ENCODE results near the gene TMEM238L. TPM values are rescaled to one million over a fixed set of nuclear protein-coding genes. Genes with fewer than 3 reads are reported as not detected.

Gene TMEM238L
- total and polyA plus RNA-seq, 2 of the 8 experiments (the other 6 are each of a cell fraction or from before 2014, with no cell fraction given), result not detected

- Histone ChIP-seq H3K79me2 (ENCODE audit: control insufficient read depth in 1 of 2, insufficient read depth in 2 of 2, low read length in 2 of 2) (no peaks in the 10 kb centered on the region), H3K27ac (ENCODE audit: low read depth, low read length) (no peak overlapping the region), H2AK5ac (ENCODE audit: low read depth, low read length) (no peak overlapping the region), H2BK12ac (ENCODE audit: low read depth, low read length) (0 out of 2 replicates have a peak overlapping the region, but pooled peaks have one; percentile 75), H3K18ac (ENCODE audit: extremely low read depth, low read length) (peak overlapping the region; percentile 38), H3K23ac (ENCODE audit: insufficient read length) (no peak overlapping the region), H2BK15ac (ENCODE audit: low read length) (peak overlapping the region; percentile 97; the same call in 1 of the 2 replicates), H4K8ac (ENCODE audit: extremely low read depth, insufficient read depth, low read length) (no peak overlapping the region), H3K4ac (replicated peaks; ENCODE audit: insufficient read length, low read depth, low read length) (no peak overlapping the region), H4K5ac (ENCODE audit: insufficient read length, low read depth, low read length) (no peak overlapping the region), H3K4me1 (replicated peaks in 1 of 4; ENCODE audit: control insufficient read depth in 3 of 4, insufficient read depth in 4 of 4, low read length in 3 of 4) (peaks cover 7 to 10% (median 7%) of the 10 kb centered on the region in 4 experiments; a peak in 6 of 7 replicates), H3K56ac (replicated peaks; ENCODE audit: insufficient read length, low read depth, low read length) (no peak overlapping the region), H3K9ac (replicated peaks in 1 of 4; ENCODE audit: extremely low read depth in 1 of 4, low read depth in 3 of 4, low read length in 3 of 4) (no peak overlapping the region), H3K36me3 (ENCODE audit: control insufficient read depth in 2 of 4, insufficient read depth in 4 of 4, low read length in 3 of 4) (no peaks in the 10 kb centered on the region), H3K4me3 (ENCODE audit: extremely low read depth in 1 of 4, insufficient read depth in 2 of 4, low read depth in 3 of 4, low read length in 4 of 4) (peak overlapping the region in 1 of 4 experiments; percentile 69; a peak in 1 of 8 replicates), H4K91ac (replicated peaks; ENCODE audit: insufficient read length, low read length) (no peak overlapping the region), H3K9me3 (ENCODE audit: insufficient read depth in 2 of 2, low read depth in 1 of 2, low read length in 1 of 2) (no peaks in the 10 kb centered on the region; a peak in 1 of 4 replicates), H2AFZ (ENCODE audit: low read length) (0 out of 2 replicates have a peak overlapping the region, but pooled peaks have one; percentile 28), H3K27me3 (replicated peaks in 1 of 4; ENCODE audit: control insufficient read depth in 3 of 4, extremely low read depth in 1 of 4, insufficient read depth in 3 of 4, low read length in 3 of 4) (peaks cover 0 to 2% (median 0%) of the 10 kb centered on the region in 4 experiments; a peak in 1 of 7 replicates), H2BK120ac (replicated peaks; ENCODE audit: low read depth, low read length) (no peak overlapping the region), H3K4me2 (ENCODE audit: insufficient read depth in 1 of 2, low read depth in 2 of 2, low read length in 2 of 2) (peak overlapping the region; percentile 12 to 70; a peak in 3 of 4 replicates), H3K79me1 (ENCODE audit: low read depth, low read length) (no peaks in the 10 kb centered on the region), H4K20me1 (replicated peaks in 1 of 2; ENCODE audit: control insufficient read depth in 1 of 2, insufficient read depth in 2 of 2, low read length in 2 of 2) (no peaks in the 10 kb centered on the region), H2BK5ac (ENCODE audit: low read depth, low read length) (peak overlapping the region; percentile 2; the same call in 1 of the 2 replicates), H3K23me2 (ENCODE audit: low read depth, low read length) (peaks cover 17% of the 10 kb centered on the region; the same call in 1 of the 2 replicates), H3K14ac (ENCODE audit: insufficient read length) (no peak overlapping the region), H2BK20ac (ENCODE audit: low read length) (0 out of 2 replicates have a peak overlapping the region, but pooled peaks have one; percentile 18)
- DNase-seq (ENCODE audit: low read depth in 1 of 2, low spot score in 2 of 2) (peak in 1 of 2 experiments; percentile 57), FAIRE-seq (peak; percentile 70)
- 64% methylated on average over 7 of the region's 7 CpGs; no CpG with 5 or more reads in 1 of the 2 experiments for WGBS, 2 experiments (ENCODE audit: extremely low coverage in 1 of 2, insufficient coverage in 1 of 2, insufficient read length in 1 of 2, insufficient replicate concordance in 2 of 2, low coverage in 1 of 2, low lambda C conversion rate in 2 of 2, missing lambda C conversion rate in 1 of 2)
- CTCF ChIA-PET (ENCODE audit: partially characterized antibody), result interaction anchor here (0.5 to 10.0 kb wide), 25 partner anchors 7 to 307 kb away, joined by 3 to 88 read pairs (median 5); partner anchors contain the start of gene PIRT
- POLR2A ChIA-PET (ENCODE audit: partially characterized antibody), result interaction anchor here (1.2 kb wide), 1 partner anchor 105 kb away, joined by 3 read pairs; no protein-coding TSS in a partner anchor
- TF ChIP-seq NRF1 (IDR thresholded peaks at IDR 0.05; ENCODE audit: low read depth, low read length) (no peak), GABPA (IDR thresholded peaks at IDR 0.05; ENCODE audit: borderline replicate concordance, insufficient read depth, low read length) (no peak), EGR1 (IDR thresholded peaks at IDR 0.05; ENCODE audit: borderline replicate concordance, low read depth, low read length) (peak; percentile 36; the same call in 1 of the 2 replicates), SRF (IDR thresholded peaks at IDR 0.05; ENCODE audit: low read depth, low read length) (no peak)
Observed at GRCh38 chr17:10843811-10844210, 39.9 kb upstream of the TMEM238L start.
